ENCODE results near the gene HYDIN. TPM values are rescaled to one million over a fixed set of nuclear protein-coding genes. Genes with fewer than 3 reads are reported as not detected.

HYDIN gene
- total and polyA plus RNA-seq, 4 experiments from 2014 or later: not detected

DNA sequence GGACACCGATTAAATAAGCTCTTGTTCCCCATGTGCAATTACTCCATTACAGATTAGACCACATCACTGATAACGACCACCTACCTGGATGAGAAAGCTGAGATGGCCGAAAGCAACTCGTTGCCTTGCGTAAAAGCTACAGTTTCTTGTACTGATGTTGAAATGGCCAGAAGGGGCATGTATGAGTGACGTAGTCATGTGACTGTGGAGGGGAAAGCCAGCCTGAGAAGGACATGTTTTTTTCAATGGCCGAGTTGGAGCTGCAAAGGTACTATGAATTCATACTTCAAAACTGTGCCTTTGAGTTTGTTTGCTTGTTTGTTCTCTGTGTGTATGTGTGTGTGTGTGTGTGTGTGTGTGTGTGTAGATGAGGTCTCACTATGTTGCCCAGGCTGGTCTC is 17.0 kb upstream of the HYDIN start:
- Histone ChIP-seq H3K4me1 (ENCODE audit: insufficient read depth, low read length) (no peaks in the 10 kb centered on the region), H3K27me3 (ENCODE audit: insufficient read depth, low read length) (no peaks in the 10 kb centered on the region), H3K9me3 (ENCODE audit: control insufficient read depth in 1 of 2, low read length in 2 of 2) (no peaks in the 10 kb centered on the region), H3K36me3 (ENCODE audit: insufficient read depth, low read length) (no peaks in the 10 kb centered on the region), H3K4me3 (ENCODE audit: low read length in 2 of 2) (no peak overlapping the region), H3K27ac (ENCODE audit: low read depth, low read length) (no peak overlapping the region)
- Mint-ChIP-seq H3K4me1 (no peaks in the 10 kb centered on the region), H3K4me3 (no peak overlapping the region), H3K27ac (no peak overlapping the region), H3K27me3 (peaks cover 5 to 11% of the 10 kb centered on the region in 2 donors), H3K9me3 (no peaks in the 10 kb centered on the region), H3K36me3 (no peaks in the 10 kb centered on the region)
- POLR2A ChIA-PET (ENCODE audit: partially characterized antibody): interaction anchor here (0.8 kb wide), 1 partner anchor 41 kb away, joined by 3 read pairs; no protein-coding TSS in a partner anchor
- DNase-seq: no peak
- CTCF ChIA-PET (ENCODE audit: partially characterized antibody): no interaction called here
- intact Hi-C loops (cut with micrococcal nuclease): no loop called here

DNA sequence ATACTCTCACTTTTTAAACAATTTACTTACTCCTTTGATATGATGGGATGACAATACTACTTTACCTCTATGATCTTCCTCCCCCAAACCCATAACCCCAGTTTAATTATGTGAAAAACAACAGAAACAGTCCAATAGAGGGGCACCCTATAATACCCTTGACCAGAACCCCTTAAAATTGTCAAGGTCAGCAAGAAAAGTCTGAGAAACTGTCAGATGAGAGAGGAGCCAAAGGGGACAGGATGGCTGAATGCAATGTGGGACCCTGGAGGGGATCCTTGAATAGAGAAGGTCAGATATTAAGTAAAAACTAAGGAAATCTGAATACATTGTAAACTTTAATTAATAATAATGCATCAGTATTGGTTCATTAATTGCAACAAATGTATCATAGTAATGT is 15.8 kb upstream of the HYDIN start:
- CTCF ChIA-PET (ENCODE audit: partially characterized antibody): no interaction called here
- H3K4me3 ChIP-seq (ENCODE audit: low read length in 2 of 2): no peak overlapping the region
- intact Hi-C loops (cut with micrococcal nuclease): no loop called here
- no peaks in the 10 kb centered on the region for H3K4me1 ChIP-seq (ENCODE audit: insufficient read depth, low read length)
- H3K4me1 Mint-ChIP-seq: no peaks in the 10 kb centered on the region
- no peak overlapping the region for H3K27ac ChIP-seq (ENCODE audit: low read depth, low read length)
- peaks cover 5 to 11% of the 10 kb centered on the region in 2 donors for H3K27me3 Mint-ChIP-seq
- no peak for DNase-seq
- POLR2A ChIA-PET (ENCODE audit: partially characterized antibody): no interaction called here
- H3K9me3 Mint-ChIP-seq: no peaks in the 10 kb centered on the region
- no peaks in the 10 kb centered on the region for H3K36me3 Mint-ChIP-seq
- no peaks in the 10 kb centered on the region for H3K27me3 ChIP-seq (ENCODE audit: insufficient read depth, low read length)
- H3K9me3 ChIP-seq (ENCODE audit: control insufficient read depth in 1 of 2, low read length in 2 of 2): no peaks in the 10 kb centered on the region
- H3K4me3 Mint-ChIP-seq: no peak overlapping the region
- H3K36me3 ChIP-seq (ENCODE audit: insufficient read depth, low read length): no peaks in the 10 kb centered on the region
- H3K27ac Mint-ChIP-seq: no peak overlapping the region

DNA sequence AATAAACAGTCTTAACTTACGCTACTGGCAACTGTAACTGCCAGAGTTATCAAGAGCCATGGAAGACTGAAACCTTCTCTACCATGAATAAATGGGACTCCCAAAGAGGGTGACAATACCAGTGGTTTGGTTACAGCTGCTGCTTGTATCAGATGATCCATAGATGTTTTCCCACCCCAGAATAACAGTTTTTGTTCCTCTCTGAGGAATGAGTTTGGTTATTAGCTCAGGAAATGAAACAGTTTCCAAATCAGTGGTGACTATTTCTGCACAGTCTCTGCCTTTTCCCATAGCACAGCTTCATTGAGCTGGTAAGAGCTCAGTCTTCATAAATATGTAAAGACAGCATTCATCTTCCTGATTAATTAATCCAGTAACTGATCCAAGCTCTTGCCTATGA is 14.0 kb upstream of the HYDIN start:
- Histone ChIP-seq H3K9me3 (ENCODE audit: control insufficient read depth in 1 of 2, low read length in 2 of 2) (no peaks in the 10 kb centered on the region), H3K27ac (ENCODE audit: low read depth, low read length) (no peak overlapping the region), H3K4me1 (ENCODE audit: insufficient read depth, low read length) (no peaks in the 10 kb centered on the region), H3K4me3 (ENCODE audit: low read length in 2 of 2) (no peak overlapping the region), H3K36me3 (ENCODE audit: insufficient read depth, low read length) (no peaks in the 10 kb centered on the region), H3K27me3 (ENCODE audit: insufficient read depth, low read length) (no peaks in the 10 kb centered on the region)
- POLR2A ChIA-PET (ENCODE audit: partially characterized antibody): no interaction called here
- Mint-ChIP-seq H3K9me3 (no peaks in the 10 kb centered on the region), H3K27me3 (peaks cover 1 to 10% of the 10 kb centered on the region in 2 donors), H3K4me3 (no peak overlapping the region), H3K4me1 (no peaks in the 10 kb centered on the region), H3K36me3 (no peaks in the 10 kb centered on the region), H3K27ac (no peak overlapping the region)
- CTCF ChIA-PET (ENCODE audit: partially characterized antibody): no interaction called here
- DNase-seq: no peak
- intact Hi-C loops (cut with micrococcal nuclease): no loop called here

DNA sequence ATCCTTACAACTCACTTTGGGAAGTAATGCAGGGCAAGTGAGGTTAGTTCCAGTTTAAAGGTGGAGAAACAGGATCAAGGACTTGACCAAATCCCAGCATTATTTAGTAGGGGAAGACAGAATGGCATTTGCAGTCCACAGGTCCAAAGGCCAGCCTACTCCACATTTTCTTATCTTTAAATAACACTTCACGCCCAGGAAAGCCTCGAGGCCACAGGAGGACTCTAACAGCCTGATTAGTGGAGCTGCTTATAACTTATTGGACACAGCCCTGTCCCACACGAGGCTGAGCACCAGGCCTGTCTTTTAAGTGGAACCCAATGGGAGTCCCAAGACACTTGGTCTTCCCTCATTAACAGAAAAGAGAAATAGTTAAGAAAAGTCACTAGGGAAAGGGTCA is 12.1 kb upstream of the HYDIN start:
- Mint-ChIP-seq H3K9me3 (no peaks in the 10 kb centered on the region), H3K27me3 (peaks cover 4 to 12% of the 10 kb centered on the region in 2 donors), H3K27ac (no peak overlapping the region), H3K36me3 (no peaks in the 10 kb centered on the region), H3K4me1 (no peaks in the 10 kb centered on the region), H3K4me3 (no peak overlapping the region)
- POLR2A ChIA-PET (ENCODE audit: partially characterized antibody): no interaction called here
- no peak overlapping the region for H3K4me3 ChIP-seq (ENCODE audit: low read length in 2 of 2)
- no peaks in the 10 kb centered on the region for H3K36me3 ChIP-seq (ENCODE audit: insufficient read depth, low read length)
- no peak for DNase-seq
- H3K9me3 ChIP-seq (ENCODE audit: control insufficient read depth in 1 of 2, low read length in 2 of 2): no peaks in the 10 kb centered on the region
- H3K4me1 ChIP-seq (ENCODE audit: insufficient read depth, low read length): no peaks in the 10 kb centered on the region
- H3K27me3 ChIP-seq (ENCODE audit: insufficient read depth, low read length): no peaks in the 10 kb centered on the region
- no peak overlapping the region for H3K27ac ChIP-seq (ENCODE audit: low read depth, low read length)
- intact Hi-C loops (cut with micrococcal nuclease): no loop called here
- CTCF ChIA-PET (ENCODE audit: partially characterized antibody): no interaction called here

DNA sequence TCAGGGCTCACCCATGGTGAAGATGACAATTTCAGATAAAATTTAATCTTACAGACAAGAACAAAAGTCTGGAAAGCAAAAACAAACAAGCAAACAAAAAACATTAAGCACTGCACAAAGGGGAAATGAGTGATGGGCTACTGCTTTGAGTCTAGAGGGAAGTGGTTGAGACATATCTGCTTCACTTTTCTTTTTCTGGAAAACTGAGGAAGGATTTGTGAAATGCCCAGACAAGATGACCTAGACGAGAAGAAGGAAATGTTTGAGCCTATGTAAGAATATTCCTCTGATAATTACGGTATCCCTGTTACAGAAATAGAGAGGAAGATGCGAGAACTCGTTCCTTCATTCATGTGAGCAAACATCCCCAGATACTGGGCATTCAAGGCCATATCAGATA is 11.5 kb upstream of the HYDIN start:
- no peaks in the 10 kb centered on the region for H3K9me3 Mint-ChIP-seq
- Histone ChIP-seq H3K27ac (ENCODE audit: low read depth, low read length) (no peak overlapping the region), H3K36me3 (ENCODE audit: insufficient read depth, low read length) (no peaks in the 10 kb centered on the region), H3K4me1 (ENCODE audit: insufficient read depth, low read length) (no peaks in the 10 kb centered on the region), H3K9me3 (ENCODE audit: control insufficient read depth in 1 of 2, low read length in 2 of 2) (no peaks in the 10 kb centered on the region), H3K27me3 (ENCODE audit: insufficient read depth, low read length) (no peaks in the 10 kb centered on the region), H3K4me3 (ENCODE audit: low read length in 2 of 2) (no peak overlapping the region)
- POLR2A ChIA-PET (ENCODE audit: partially characterized antibody): no interaction called here
- H3K4me1 Mint-ChIP-seq: no peaks in the 10 kb centered on the region
- no peak overlapping the region for H3K4me3 Mint-ChIP-seq
- no peak for DNase-seq
- intact Hi-C loops (cut with micrococcal nuclease): no loop called here
- no peaks in the 10 kb centered on the region for H3K36me3 Mint-ChIP-seq
- H3K27me3 Mint-ChIP-seq: peaks cover 3 to 12% of the 10 kb centered on the region in 2 donors
- no peak overlapping the region for H3K27ac Mint-ChIP-seq
- CTCF ChIA-PET (ENCODE audit: partially characterized antibody): no interaction called here

DNA sequence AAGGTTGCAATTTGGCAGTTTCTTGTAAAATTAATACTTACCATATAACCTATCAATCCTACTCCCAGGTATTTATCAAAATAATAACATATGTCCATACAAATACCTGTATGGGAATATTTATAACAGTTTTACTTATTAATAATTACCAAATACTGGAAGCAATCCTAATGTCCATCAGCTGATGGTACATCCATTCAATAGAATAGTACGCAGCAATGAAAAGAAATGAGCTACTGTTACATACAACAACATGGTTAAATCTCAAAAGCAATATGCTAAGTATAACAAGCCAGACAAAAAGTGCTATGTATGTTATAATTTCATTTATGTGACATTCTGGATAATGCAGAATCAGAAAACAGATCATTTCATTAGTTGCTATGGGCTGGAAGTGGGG is 1.2 kb downstream of the HYDIN start:
- Histone ChIP-seq H3K9me3 (ENCODE audit: control insufficient read depth in 1 of 2, low read length in 2 of 2) (no peaks in the 10 kb centered on the region), H3K27ac (ENCODE audit: low read depth, low read length) (no peak overlapping the region), H3K4me1 (ENCODE audit: insufficient read depth, low read length) (no peaks in the 10 kb centered on the region), H3K27me3 (ENCODE audit: insufficient read depth, low read length) (no peaks in the 10 kb centered on the region), H3K4me3 (ENCODE audit: low read length in 2 of 2) (no peak overlapping the region), H3K36me3 (ENCODE audit: insufficient read depth, low read length) (no peaks in the 10 kb centered on the region)
- peaks cover 24 to 30% of the 10 kb centered on the region in 2 donors for H3K27me3 Mint-ChIP-seq
- H3K9me3 Mint-ChIP-seq: peaks cover 0 to 71% (median 45%) of the 10 kb centered on the region in 8 donors
- CTCF ChIA-PET (ENCODE audit: partially characterized antibody): no interaction called here
- peaks cover 0 to 7% of the 10 kb centered on the region in 2 donors for H3K36me3 Mint-ChIP-seq
- intact Hi-C loops (cut with micrococcal nuclease): no loop called here
- no peak overlapping the region for H3K4me3 Mint-ChIP-seq
- POLR2A ChIA-PET (ENCODE audit: partially characterized antibody): no interaction called here
- DNase-seq: no peak
- H3K4me1 Mint-ChIP-seq: no peaks in the 10 kb centered on the region
- no peak overlapping the region for H3K27ac Mint-ChIP-seq

DNA sequence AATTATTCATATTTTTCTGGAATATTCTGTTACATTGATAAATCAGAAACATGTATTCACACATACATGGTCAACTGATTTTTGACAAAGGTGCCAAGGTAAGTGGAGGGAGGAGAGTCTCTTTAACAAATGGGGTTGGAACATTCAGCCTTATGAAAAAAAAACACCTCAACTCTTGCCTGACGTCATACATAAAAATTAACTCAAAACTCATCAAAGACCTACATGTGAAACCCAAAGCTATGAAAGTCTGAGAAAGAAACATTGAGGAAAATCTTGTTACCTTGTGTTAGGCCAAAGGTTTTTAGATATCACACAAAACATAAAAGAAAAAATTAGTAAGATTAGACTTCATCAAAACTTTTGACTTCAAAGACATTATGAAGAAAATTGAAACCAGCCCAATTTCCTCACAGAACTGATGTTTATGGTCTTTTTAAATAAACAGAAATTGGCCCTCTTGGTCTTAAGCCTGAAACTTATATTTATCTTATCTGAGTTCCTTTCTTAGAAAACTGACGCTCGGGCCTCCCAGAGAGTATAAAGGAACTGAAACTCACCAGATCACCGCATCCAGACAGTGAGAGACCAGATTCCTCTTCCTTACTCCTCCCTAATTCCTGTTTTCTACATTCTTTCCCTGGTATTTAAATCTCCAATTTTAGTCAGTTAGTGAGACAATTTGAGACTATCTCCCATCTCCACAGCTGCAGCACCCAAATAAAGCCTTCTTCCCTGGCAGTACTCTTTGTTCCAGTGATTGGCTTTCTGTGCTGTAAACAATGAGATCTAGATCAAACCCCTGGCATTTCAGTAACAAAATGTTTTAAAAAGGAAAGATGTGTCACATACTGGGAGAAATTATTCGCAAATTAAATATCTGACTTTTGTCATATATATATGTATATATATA is 4.0 kb downstream of the HYDIN start:
- peaks cover 11 to 76% (median 48%) of the 10 kb centered on the region in 8 donors for H3K9me3 Mint-ChIP-seq
- CTCF ChIA-PET (ENCODE audit: partially characterized antibody): no interaction called here
- Histone ChIP-seq H3K27me3 (ENCODE audit: insufficient read depth, low read length) (no peaks in the 10 kb centered on the region), H3K9me3 (ENCODE audit: control insufficient read depth in 1 of 2, low read length in 2 of 2) (no peaks in the 10 kb centered on the region), H3K4me3 (ENCODE audit: low read length in 2 of 2) (no peak overlapping the region), H3K36me3 (ENCODE audit: insufficient read depth, low read length) (no peaks in the 10 kb centered on the region), H3K27ac (ENCODE audit: low read depth, low read length) (no peak overlapping the region), H3K4me1 (ENCODE audit: insufficient read depth, low read length) (no peaks in the 10 kb centered on the region)
- H3K4me3 Mint-ChIP-seq: no peak overlapping the region
- peaks cover 18% of the 10 kb centered on the region in 2 donors for H3K27me3 Mint-ChIP-seq
- no peak for DNase-seq
- POLR2A ChIA-PET (ENCODE audit: partially characterized antibody): no interaction called here
- H3K4me1 Mint-ChIP-seq: no peaks in the 10 kb centered on the region
- intact Hi-C loops (cut with micrococcal nuclease): no loop called here
- H3K36me3 Mint-ChIP-seq: peaks cover 0 to 7% of the 10 kb centered on the region in 2 donors
- H3K27ac Mint-ChIP-seq: no peak overlapping the region

Data from CD4-positive, alpha-beta memory T cell (primary cell).